Stimulated activated CD4-positive, alpha-beta T cell treated with anti-CD3 and anti-CD28 coated beads, Interleukin-4, amount 100 ng/mL, for 48 hours (primary cell): ENCODE data around the gene CISD3.

Experiments used
- DNase-seq, 2 donors: peaks; one replicate each; pipeline ENCODE4 v3.0.0-alpha.2; 2020; ENCODE audit warnings: low read depth in 2 of 2

The CISD3 gene

GRCh38 chr17:38743556-38744171 is 13.5 kb downstream of the CISD3 start:
- DNase-seq, result no peak

GRCh38 chr17:38745545-38745944 is 15.4 kb downstream of the CISD3 start:
- no peak for DNase-seq

- DNase-seq, result no peak
Measured at GRCh38 chr17:38746004-38746848, 16.1 kb downstream of the CISD3 start.

- DNase-seq, result no peak
Measured at GRCh38 chr17:38746849-38747462, 16.8 kb downstream of the CISD3 start.

- no peak for DNase-seq
Measured at GRCh38 chr17:38747463-38748148, 17.5 kb downstream of the CISD3 start.

GRCh38 chr17:38748149-38748891 is 18.2 kb downstream of the CISD3 start, which contains the start of gene PCGF2:
PCGF2 (minus strand) TSS chr17:38748336; CDS start chr17:38740402, 7,934 bp downstream.
- DNase-seq, result no peak

GRCh38 chr17:38748892-38749222 is 18.7 kb downstream of the CISD3 start:
- DNase-seq, result no peak

GRCh38 chr17:38749223-38750043 is 19.3 kb downstream of the CISD3 start:
- DNase-seq, result no peak

- no peak for DNase-seq
Measured at GRCh38 chr17:38750044-38750311, 19.8 kb downstream of the CISD3 start.

- DNase-seq, result no peak
Measured at GRCh38 chr17:38750312-38751121, 20.4 kb downstream of the CISD3 start.

- no peak for DNase-seq
Measured at GRCh38 chr17:38751144-38751807, 21.1 kb downstream of the CISD3 start.

- DNase-seq, result peak; percentile 72 to 90
Measured at GRCh38 chr17:38751808-38752307, 21.7 kb downstream of the CISD3 start.

GRCh38 chr17:38752308-38753070 is 22.3 kb downstream of the CISD3 start, which contains the start of gene PSMB3:
PSMB3 (plus strand) TSS chr17:38752741; CDS start chr17:38752827, 86 bp downstream.
- peak; percentile 91 to 98 for DNase-seq

- no peak for DNase-seq
Measured at GRCh38 chr17:38753071-38753506, 22.9 kb downstream of the CISD3 start.

GRCh38 chr17:38761612-38762011 is 31.5 kb downstream of the CISD3 start:
- no peak for DNase-seq

- no peak for DNase-seq
Measured at GRCh38 chr17:38762231-38762630, 32.1 kb downstream of the CISD3 start.

GRCh38 chr17:38766341-38766740 is 36.2 kb downstream of the CISD3 start:
- no peak for DNase-seq

- no peak for DNase-seq
Measured at GRCh38 chr17:38768417-38768816, 38.3 kb downstream of the CISD3 start.
